ENCODE results near the gene GRIK1. TPM values are rescaled to one million over a fixed set of nuclear protein-coding genes. Genes with fewer than 3 reads are reported as not detected.

The GRIK1 gene
- polyA plus RNA-seq, 3 donors, result not detected

GRCh38 chr21:29664615-29665014, 275.2 kb downstream of the GRIK1 start:
- no peaks in the 10 kb centered on the region for H4K20me1 ChIP-seq (ENCODE audit: insufficient read depth, low read length)
- peaks cover 0 to 5% of the 10 kb centered on the region in 2 donors for H3K9me3 ChIP-seq (replicated peaks in 1 of 2; ENCODE audit: control insufficient read depth in 1 of 2, insufficient read depth in 1 of 2, low read length in 2 of 2)
- H3K4me3 ChIP-seq (replicated peaks in 1 of 3; ENCODE audit: low read depth in 2 of 3, low read length in 3 of 3), result no peak overlapping the region
- no peaks in the 10 kb centered on the region for H3K36me3 ChIP-seq (replicated peaks in 1 of 2; ENCODE audit: control insufficient read depth in 1 of 2, insufficient read depth in 2 of 2, low read length in 2 of 2)
- DNase-seq, result no peak
- peaks cover 0 to 7% of the 10 kb centered on the region in 2 donors for H3K36me3 Mint-ChIP-seq
- no peak overlapping the region for H3K4me3 Mint-ChIP-seq
- H3K4me2 ChIP-seq (replicated peaks; ENCODE audit: extremely low read depth, low read length, poor library complexity, severe bottlenecking), result no peak overlapping the region
- WGBS (ENCODE audit: insufficient coverage), result no CpG with 5 or more reads among the region's 1 CpG
- intact Hi-C loops (cut with micrococcal nuclease), result no loop called here
- H3K9me3 Mint-ChIP-seq, result peaks cover 0 to 12% (median 1%) of the 10 kb centered on the region in 7 donors
- peaks cover 20% of the 10 kb centered on the region for H3K4me1 Mint-ChIP-seq
- H3K27me3 Mint-ChIP-seq (ENCODE audit: low read depth in 3 of 3), result no peaks in the 10 kb centered on the region
- H3K9ac ChIP-seq (ENCODE audit: insufficient read depth, low read length, poor library complexity, severe bottlenecking), result no peak overlapping the region
- H3K27ac ChIP-seq (ENCODE audit: low read depth in 1 of 2, low read length in 2 of 2), result no peak overlapping the region
- H3K27me3 ChIP-seq (ENCODE audit: control insufficient read depth in 2 of 2, insufficient read depth in 2 of 2, low read length in 2 of 2), result no peaks in the 10 kb centered on the region
- H2AFZ ChIP-seq (ENCODE audit: insufficient read depth, low read depth, low read length, poor library complexity, severe bottlenecking), result no peak overlapping the region
- no peaks in the 10 kb centered on the region for H3K79me2 ChIP-seq (ENCODE audit: insufficient read depth, low read length)
- H3K27ac Mint-ChIP-seq, result no peak overlapping the region
- H3K4me1 ChIP-seq (ENCODE audit: control insufficient read depth in 1 of 2, insufficient read depth in 2 of 2, low read length in 2 of 2), result peaks cover 18 to 24% of the 10 kb centered on the region in 2 donors
- TF ChIP-seq, protein P1, sequence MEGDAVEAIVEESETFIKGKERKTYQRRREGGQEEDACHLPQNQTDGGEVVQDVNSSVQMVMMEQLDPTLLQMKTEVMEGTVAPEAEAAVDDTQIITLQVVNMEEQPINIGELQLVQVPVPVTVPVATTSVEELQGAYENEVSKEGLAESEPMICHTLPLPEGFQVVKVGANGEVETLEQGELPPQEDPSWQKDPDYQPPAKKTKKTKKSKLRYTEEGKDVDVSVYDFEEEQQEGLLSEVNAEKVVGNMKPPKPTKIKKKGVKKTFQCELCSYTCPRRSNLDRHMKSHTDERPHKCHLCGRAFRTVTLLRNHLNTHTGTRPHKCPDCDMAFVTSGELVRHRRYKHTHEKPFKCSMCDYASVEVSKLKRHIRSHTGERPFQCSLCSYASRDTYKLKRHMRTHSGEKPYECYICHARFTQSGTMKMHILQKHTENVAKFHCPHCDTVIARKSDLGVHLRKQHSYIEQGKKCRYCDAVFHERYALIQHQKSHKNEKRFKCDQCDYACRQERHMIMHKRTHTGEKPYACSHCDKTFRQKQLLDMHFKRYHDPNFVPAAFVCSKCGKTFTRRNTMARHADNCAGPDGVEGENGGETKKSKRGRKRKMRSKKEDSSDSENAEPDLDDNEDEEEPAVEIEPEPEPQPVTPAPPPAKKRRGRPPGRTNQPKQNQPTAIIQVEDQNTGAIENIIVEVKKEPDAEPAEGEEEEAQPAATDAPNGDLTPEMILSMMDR (IDR thresholded peaks at IDR 0.05), result no peak

- TF ChIP-seq, protein P1 (IDR thresholded peaks at IDR 0.05), result no peak
- Histone ChIP-seq H3K27ac (ENCODE audit: low read depth in 1 of 2, low read length in 2 of 2) (no peak overlapping the region), H3K9me3 (replicated peaks in 1 of 2; ENCODE audit: control insufficient read depth in 1 of 2, insufficient read depth in 1 of 2, low read length in 2 of 2) (peaks cover 0 to 5% of the 10 kb centered on the region in 2 donors), H3K4me1 (ENCODE audit: control insufficient read depth in 1 of 2, insufficient read depth in 2 of 2, low read length in 2 of 2) (peaks cover 22 to 26% of the 10 kb centered on the region in 2 donors), H3K79me2 (ENCODE audit: insufficient read depth, low read length) (no peaks in the 10 kb centered on the region), H3K4me3 (replicated peaks in 1 of 3; ENCODE audit: low read depth in 2 of 3, low read length in 3 of 3) (no peak overlapping the region), H3K4me2 (replicated peaks; ENCODE audit: extremely low read depth, low read length, poor library complexity, severe bottlenecking) (no peak overlapping the region), H3K27me3 (ENCODE audit: control insufficient read depth in 2 of 2, insufficient read depth in 2 of 2, low read length in 2 of 2) (no peaks in the 10 kb centered on the region), H2AFZ (ENCODE audit: insufficient read depth, low read depth, low read length, poor library complexity, severe bottlenecking) (no peak overlapping the region), H4K20me1 (ENCODE audit: insufficient read depth, low read length) (no peaks in the 10 kb centered on the region), H3K9ac (ENCODE audit: insufficient read depth, low read length, poor library complexity, severe bottlenecking) (no peak overlapping the region), H3K36me3 (replicated peaks in 1 of 2; ENCODE audit: control insufficient read depth in 1 of 2, insufficient read depth in 2 of 2, low read length in 2 of 2) (no peaks in the 10 kb centered on the region)
- Mint-ChIP-seq H3K4me1 (peaks cover 19% of the 10 kb centered on the region), H3K27ac (no peak overlapping the region), H3K9me3 (peaks cover 0 to 14% (median 1%) of the 10 kb centered on the region in 7 donors), H3K27me3 (ENCODE audit: low read depth in 3 of 3) (no peaks in the 10 kb centered on the region), H3K4me3 (no peak overlapping the region), H3K36me3 (peaks cover 0 to 6% of the 10 kb centered on the region in 2 donors)
- intact Hi-C loops (cut with micrococcal nuclease), result no loop called here
- WGBS (ENCODE audit: insufficient coverage), result no CpG with 5 or more reads among the region's 3 CpGs
- no peak for DNase-seq
Observed at GRCh38 chr21:29661672-29662442, 277.9 kb downstream of the GRIK1 start.
